B cell (primary cell): ENCODE results near the gene MRTFA. TPM values are rescaled to one million over a fixed set of nuclear protein-coding genes. Genes with fewer than 3 reads are reported as not detected.

ENCODE experiments used
- ATAC-seq: fragments of 200-7000 bp; cut with Tn5 transposase; one replicate; pipeline ENCODE4 v1.10.0; 2021; ENCODE audit warnings: low read depth, mild to moderate bottlenecking, moderate number of reproducible peaks, moderate library complexity
- CTCF ChIA-PET: fragments of 350-600 bp; sonication (Branson Sonifier 250); formaldehyde crosslinking; loops from one replicate; lab custom pipeline; 2021; ENCODE audit warnings: antibody characterized with exemption, inconsistent platforms; lab: Charles Lee
- POLR2A ChIA-PET: fragments of 350-600 bp; sonication (Branson Sonifier 250); formaldehyde crosslinking; loops from one replicate; lab custom pipeline; 2021; ENCODE audit warnings: antibody characterized with exemption; lab: Charles Lee
- DNase-seq: peaks from one replicate; pipeline ENCODE4 v3.0.0; 2013
- H2AFZ ChIP-seq: 2 replicates; pipeline ENCODE4 v1.6.1; 2012; ENCODE audit warnings: mild to moderate bottlenecking, low read depth, low read length; ENCODE audit not compliant: insufficient read depth, poor library complexity, severe bottlenecking
- H3K27ac ChIP-seq, 2 donors: 1 replicate in 1 of 2; 2 replicates in 1 of 2; pipeline ENCODE4 v1.5.1; 2012 to 2013; ENCODE audit warnings: low read length in 2 of 2, mild to moderate bottlenecking in 2 of 2, moderate library complexity in 1 of 2
- H3K27me3 ChIP-seq, 4 experiments: fragments of 200-600 bp in 1 of 4; sonication (generic) in 1 of 4; replicated peaks in 1 of 4; 1 replicate in 2 of 4; 2 replicates in 2 of 4; pipeline versions ENCODE4 v1.6.1 to v1.7.0; 2013 to 2016; ENCODE audit warnings: low read length in 3 of 4, mild to moderate bottlenecking in 2 of 4, mixed read lengths in 1 of 4, moderate library complexity in 1 of 4; ENCODE audit not compliant: insufficient read depth in 4 of 4, control insufficient read depth in 3 of 4; ENCODE audit errors: control extremely low read depth in 1 of 4
- H3K36me3 ChIP-seq, 2 experiments: replicated peaks in 1 of 2; 1 replicate in 1 of 2; 2 replicates in 1 of 2; pipeline versions ENCODE4 v1.6.1 to v1.7.1; 2013; ENCODE audit warnings: low read length in 1 of 2; ENCODE audit not compliant: insufficient read depth in 2 of 2, control insufficient read depth in 1 of 2; ENCODE audit errors: control extremely low read depth in 1 of 2, extremely low read depth in 1 of 2
- H3K4me1 ChIP-seq, 2 donors: fragments of 200-600 bp in 1 of 2; sonication (generic) in 1 of 2; 1 replicate in 1 of 2; 2 replicates in 1 of 2; pipeline versions ENCODE4 v1.5.1 to v1.6.1; 2013 to 2017; ENCODE audit warnings: low read length in 2 of 2; ENCODE audit not compliant: control insufficient read depth in 2 of 2, insufficient read depth in 2 of 2
- H3K4me2 ChIP-seq: replicated peaks from 2 replicates; pipeline ENCODE3; 2012; ENCODE audit warnings: mild to moderate bottlenecking, low read depth, low read length; ENCODE audit not compliant: poor library complexity, severe bottlenecking
- H3K4me3 ChIP-seq, 5 experiments: fragments of 200-600 bp in 1 of 5; sonication (generic) in 1 of 5; 1 replicate in 3 of 5; 2 replicates in 2 of 5; pipeline versions ENCODE4 v1.5.1 to v1.7.0; 2011 to 2016; ENCODE audit warnings: low read length in 4 of 5, mild to moderate bottlenecking in 4 of 5, low read depth in 2 of 5, control low read depth in 1 of 5, moderate library complexity in 1 of 5; ENCODE audit not compliant: insufficient read depth in 1 of 5; ENCODE audit errors: control extremely low read depth in 1 of 5, extremely low read depth in 1 of 5
- H3K79me2 ChIP-seq: fragments of 200-600 bp; sonication (generic); one replicate; pipeline ENCODE4 v1.6.0; 2016; ENCODE audit warnings: low read length; ENCODE audit not compliant: control insufficient read depth, insufficient read depth
- H3K9ac ChIP-seq: fragments of 200-600 bp; sonication (generic); 2 replicates; pipeline ENCODE4 v1.6.1; 2017; ENCODE audit warnings: mild to moderate bottlenecking, low read length, moderate library complexity
- H3K9me3 ChIP-seq, 3 donors: one replicate each; pipeline versions ENCODE4 v1.6.1 to v1.7.1; 2013; ENCODE audit warnings: low read length in 2 of 3; ENCODE audit not compliant: control insufficient read depth in 2 of 3, insufficient read depth in 1 of 3; ENCODE audit errors: control extremely low read depth in 1 of 3
- H4K20me1 ChIP-seq: 2 replicates; pipeline ENCODE4 v1.6.0; 2012; ENCODE audit warnings: mild to moderate bottlenecking, low read length; ENCODE audit not compliant: insufficient read depth, control insufficient read depth, poor library complexity, severe bottlenecking
- H3K27ac Mint-ChIP-seq: one replicate; pipeline ENCODE4 v1.8.0; 2021; ENCODE audit warnings: mixed read lengths
- H3K27me3 Mint-ChIP-seq: one replicate; pipeline ENCODE4 v1.8.0; 2021; ENCODE audit warnings: mixed read lengths
- H3K4me1 Mint-ChIP-seq: one replicate; pipeline ENCODE4 v1.8.0; 2021; ENCODE audit warnings: mixed read lengths
- H3K4me3 Mint-ChIP-seq: one replicate; pipeline ENCODE4 v1.8.0; 2021; ENCODE audit warnings: mixed read lengths
- H3K9me3 Mint-ChIP-seq: one replicate; pipeline ENCODE4 v1.8.0; 2022; ENCODE audit warnings: mixed read lengths; ENCODE audit not compliant: insufficient read depth
- EZH2 ChIP-seq: IDR thresholded peaks from 2 replicates; pipeline ENCODE4 v1.6.1; 2012; ENCODE audit warnings: borderline replicate concordance, low read depth, mild to moderate bottlenecking, moderate library complexity, low read length; ENCODE audit not compliant: insufficient read depth, poor library complexity, severe bottlenecking
- WGBS: methylation state at CpG from one replicate; pipeline ENCODE4 v1.1.5; 2013; ENCODE audit warnings: missing lambda C conversion rate; ENCODE audit not compliant: insufficient coverage; 5-methylcytosine and 5-hydroxymethylcytosine counted together
- intact Hi-C: fragments of 100-400 bp; cut with micrococcal nuclease; formaldehyde crosslinking; loops from one replicate; pipeline ENCODE4 v1.10.0; 2022
- polyA plus RNA-seq: library from polyadenylated mRNA; depleted of rRNA; stranded (reverse); fragments of >200 nt; gene quantifications from 2 replicates; pipeline ENCODE4 v1.2.3, GENCODE V29; 2012
- total RNA-seq, 2 donors: library from RNA; stranded (reverse); fragments of 120-200 nt in 1 of 2; gene quantifications; 1 replicate in 1 of 2; 2 replicates in 1 of 2; pipeline versions ENCODE4 v1.2.3 to v1.2.4, GENCODE V29; 2013 to 2022
- TF ChIP-seq, protein P1 (sequence below): fragments of 200-600 bp; IDR thresholded peaks from one replicate; pipeline ENCODE4 v1.8.0; 2022; ENCODE audit warnings: antibody characterized with exemption, mild to moderate bottlenecking

MRTFA gene
- total and polyA plus RNA-seq, 2 donors (not counting 1 experiment from before 2014, with no cell fraction given), result 28.9 to 82.6 TPM

DNA sequence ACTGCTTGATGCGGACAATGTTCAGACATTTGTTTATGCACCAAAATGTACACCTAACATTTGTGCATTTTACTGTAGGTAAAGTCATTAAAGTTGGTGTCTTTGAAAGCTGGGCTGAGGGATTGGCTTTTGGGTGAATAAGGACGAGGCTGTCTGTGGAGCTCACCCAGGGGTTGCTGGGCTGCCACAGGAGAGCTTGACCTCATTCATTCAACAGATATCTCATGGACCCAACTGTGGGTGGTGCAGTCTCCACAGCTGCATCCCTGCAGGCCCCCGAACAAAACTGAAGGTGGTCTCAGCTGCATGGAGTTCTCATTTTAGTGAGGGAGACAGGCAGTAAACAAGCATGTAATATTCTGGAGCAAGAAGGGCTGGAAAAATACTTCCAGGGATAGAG, 233.4 kb downstream of the MRTFA start:
- Mint-ChIP-seq H3K27ac (peak overlapping the region; percentile 65), H3K4me1 (peaks cover 52% of the 10 kb centered on the region), H3K27me3 (no peaks in the 10 kb centered on the region), H3K9me3 (no peaks in the 10 kb centered on the region), H3K4me3 (no peak overlapping the region)
- CTCF ChIA-PET, result interaction anchor here (1.3 to 4.3 kb wide), 2 partner anchors 18 to 33 kb away, joined by 3 to 16 read pairs; no protein-coding TSS in a partner anchor
- intact Hi-C loops, result no loop called here
- Histone ChIP-seq H3K4me2 (no peak overlapping the region), H3K4me3 (no peak overlapping the region), H4K20me1 (no peaks in the 10 kb centered on the region), H3K36me3 (peaks cover 0 to 63% of the 10 kb centered on the region in 2 experiments), H3K27me3 (no peaks in the 10 kb centered on the region), H3K27ac (peak overlapping the region in 1 of 2 donors; percentile 96), H3K9me3 (no peaks in the 10 kb centered on the region), H2AFZ (no peak overlapping the region), H3K79me2 (peaks cover 47% of the 10 kb centered on the region), H3K4me1 (peaks cover 51 to 52% of the 10 kb centered on the region in 2 donors), H3K9ac (no peak overlapping the region)
- TF ChIP-seq EZH2, result no peak
- TF ChIP-seq, protein P1, sequence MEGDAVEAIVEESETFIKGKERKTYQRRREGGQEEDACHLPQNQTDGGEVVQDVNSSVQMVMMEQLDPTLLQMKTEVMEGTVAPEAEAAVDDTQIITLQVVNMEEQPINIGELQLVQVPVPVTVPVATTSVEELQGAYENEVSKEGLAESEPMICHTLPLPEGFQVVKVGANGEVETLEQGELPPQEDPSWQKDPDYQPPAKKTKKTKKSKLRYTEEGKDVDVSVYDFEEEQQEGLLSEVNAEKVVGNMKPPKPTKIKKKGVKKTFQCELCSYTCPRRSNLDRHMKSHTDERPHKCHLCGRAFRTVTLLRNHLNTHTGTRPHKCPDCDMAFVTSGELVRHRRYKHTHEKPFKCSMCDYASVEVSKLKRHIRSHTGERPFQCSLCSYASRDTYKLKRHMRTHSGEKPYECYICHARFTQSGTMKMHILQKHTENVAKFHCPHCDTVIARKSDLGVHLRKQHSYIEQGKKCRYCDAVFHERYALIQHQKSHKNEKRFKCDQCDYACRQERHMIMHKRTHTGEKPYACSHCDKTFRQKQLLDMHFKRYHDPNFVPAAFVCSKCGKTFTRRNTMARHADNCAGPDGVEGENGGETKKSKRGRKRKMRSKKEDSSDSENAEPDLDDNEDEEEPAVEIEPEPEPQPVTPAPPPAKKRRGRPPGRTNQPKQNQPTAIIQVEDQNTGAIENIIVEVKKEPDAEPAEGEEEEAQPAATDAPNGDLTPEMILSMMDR, result no peak
- POLR2A ChIA-PET, result no interaction called here
- ATAC-seq (no peak), DNase-seq (no peak)
- WGBS, result 100% methylated on average over 1 of the region's 3 CpGs

DNA sequence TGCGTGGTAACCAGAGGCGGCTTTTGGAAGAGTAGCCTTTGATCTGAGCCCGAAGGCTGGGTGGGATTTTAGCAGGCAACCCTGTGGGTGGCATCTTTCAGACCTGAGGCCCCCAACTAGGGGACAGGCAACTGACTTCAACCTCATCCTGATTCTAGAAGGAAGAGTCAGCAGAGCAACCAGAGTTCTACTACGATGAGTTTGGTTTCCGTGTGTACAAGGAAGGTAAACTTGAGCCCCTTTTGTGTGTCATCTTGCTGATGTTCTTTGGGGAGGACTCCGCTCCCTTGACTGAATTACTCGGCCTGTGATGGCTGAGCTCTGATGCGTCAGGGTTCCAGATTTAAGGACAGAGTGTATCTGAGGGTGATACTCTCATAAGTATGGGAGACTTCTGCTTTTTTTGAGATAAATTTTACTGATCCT, 234.5 kb downstream of the MRTFA start:
- Mint-ChIP-seq H3K4me3 (peak overlapping the region; percentile 58), H3K9me3 (no peaks in the 10 kb centered on the region), H3K27ac (peak overlapping the region; percentile 94), H3K4me1 (peaks cover 60% of the 10 kb centered on the region), H3K27me3 (no peaks in the 10 kb centered on the region)
- Histone ChIP-seq H2AFZ (no peak overlapping the region), H3K27me3 (no peaks in the 10 kb centered on the region), H3K36me3 (peaks cover 0 to 51% of the 10 kb centered on the region in 2 experiments), H3K4me2 (peak overlapping the region; percentile 84), H3K27ac (peak overlapping the region; percentile 70 to 96), H3K9ac (peak overlapping the region; percentile 6), H3K9me3 (no peaks in the 10 kb centered on the region), H3K4me1 (peaks cover 63 to 64% of the 10 kb centered on the region in 2 donors), H4K20me1 (no peaks in the 10 kb centered on the region), H3K4me3 (peak overlapping the region in 1 of 5 experiments; percentile 21), H3K79me2 (peaks cover 59% of the 10 kb centered on the region)
- 34% methylated on average over 6 of the region's 8 CpGs for WGBS
- TF ChIP-seq EZH2, result no peak
- TF ChIP-seq, protein P1, result no peak
- ChIA-PET CTCF (interaction anchor here (1.3 to 4.3 kb wide), 2 partner anchors 17 to 34 kb away, joined by 3 to 16 read pairs; no protein-coding TSS in a partner anchor), POLR2A (interaction anchor here (0.5 kb wide), 1 partner anchor 176 kb away, joined by 3 read pairs; no protein-coding TSS in a partner anchor)
- ATAC-seq, result peak; percentile 44
- intact Hi-C loops, result loop anchor here (2.0 kb wide), 1 partner anchor 31 kb away; the partner anchor contains the start of gene SGSM3
- DNase-seq, result peak; percentile 63
